ENCODE measurements around the gene HMCES.

Gene HMCES, protein sequence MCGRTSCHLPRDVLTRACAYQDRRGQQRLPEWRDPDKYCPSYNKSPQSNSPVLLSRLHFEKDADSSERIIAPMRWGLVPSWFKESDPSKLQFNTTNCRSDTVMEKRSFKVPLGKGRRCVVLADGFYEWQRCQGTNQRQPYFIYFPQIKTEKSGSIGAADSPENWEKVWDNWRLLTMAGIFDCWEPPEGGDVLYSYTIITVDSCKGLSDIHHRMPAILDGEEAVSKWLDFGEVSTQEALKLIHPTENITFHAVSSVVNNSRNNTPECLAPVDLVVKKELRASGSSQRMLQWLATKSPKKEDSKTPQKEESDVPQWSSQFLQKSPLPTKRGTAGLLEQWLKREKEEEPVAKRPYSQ

DNA sequence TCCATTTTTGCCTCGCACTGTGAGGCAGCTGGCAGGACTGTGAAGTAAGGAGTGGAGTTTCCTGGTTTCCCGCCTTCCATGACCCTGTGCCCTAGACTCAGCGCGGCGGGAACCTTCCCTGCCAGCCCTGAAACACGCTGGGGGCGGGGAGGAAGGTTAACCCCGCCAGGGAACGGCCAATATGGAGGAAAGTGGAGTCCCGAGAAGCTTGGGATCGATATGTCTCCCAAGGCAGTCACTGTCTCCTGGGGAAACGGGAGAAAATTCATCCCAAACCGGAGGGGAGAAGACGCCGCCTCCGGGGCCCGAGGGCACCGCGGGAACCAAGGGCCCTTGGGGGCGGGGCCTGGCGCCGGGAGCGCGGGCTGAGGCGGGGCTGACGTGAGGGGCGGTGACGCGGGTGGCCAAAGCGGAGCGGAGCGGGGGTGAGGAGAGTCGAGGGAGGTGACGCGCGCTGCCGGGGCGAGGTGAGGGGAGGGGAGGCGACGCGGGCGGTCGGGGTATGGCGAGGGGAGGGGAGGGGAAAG, at the start of gene HMCES:
Gene HMCES, plus strand, starts transcription at position 432 of the 527 bp plus-strand sequence. CDS start 863 bp downstream, outside the sequence.
- Histone ChIP-seq H3K4me3 (ENCODE audit: low read length) (peak within 1 kb of the TSS; percentile 56), H3K27me3 (ENCODE audit: insufficient read depth, low read length) (no peaks in the 10 kb centered on the region), H3K9me3 (ENCODE audit: low read length) (no peaks in the 10 kb centered on the region), H3K4me1 (ENCODE audit: insufficient read depth, low read length) (peaks cover 15% of the 10 kb centered on the region), H3K36me3 (ENCODE audit: insufficient read depth, low read length) (peaks cover 41% of the 10 kb centered on the region), H2AFZ (ENCODE audit: low read depth, low read length) (peak within 1 kb of the TSS; percentile 95)

DNA sequence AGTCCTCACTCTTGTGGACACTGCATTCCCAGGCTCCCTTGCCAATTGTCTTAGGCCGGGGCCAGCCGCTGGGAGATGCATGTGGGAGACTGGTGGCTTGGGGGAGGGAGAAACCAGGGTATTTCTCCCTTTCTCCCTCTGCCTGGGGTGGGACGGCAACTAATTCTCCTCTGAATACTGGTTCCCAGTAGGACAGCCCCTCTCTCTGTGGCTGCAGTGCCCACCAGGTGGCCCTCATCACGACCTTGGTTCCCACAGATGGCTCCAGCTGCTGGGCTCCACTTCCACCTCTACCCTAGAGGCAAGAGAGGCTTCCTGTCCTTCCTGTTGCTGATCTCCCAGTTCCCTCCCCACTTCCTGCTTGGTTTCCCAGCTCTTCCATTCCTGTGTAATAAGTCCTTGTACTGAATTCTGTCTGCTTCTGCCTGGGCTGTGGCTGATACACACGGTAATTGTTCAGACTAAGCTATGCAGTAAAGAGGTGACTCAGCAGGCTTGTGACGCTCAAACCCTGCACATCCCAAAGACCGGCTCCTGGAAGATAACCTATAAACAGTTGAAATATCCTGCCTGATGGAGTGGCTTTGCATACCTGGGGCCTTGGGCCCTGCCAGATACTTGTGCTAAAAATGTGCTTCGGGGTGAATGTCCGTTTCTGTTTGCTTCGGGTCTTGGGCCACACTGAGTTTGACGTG, 49.6 kb upstream of the HMCES start:
- H2AFZ ChIP-seq (ENCODE audit: low read depth, low read length), result no peak overlapping the region
- no peaks in the 10 kb centered on the region for H3K4me1 ChIP-seq (ENCODE audit: insufficient read depth, low read length)
- H3K27me3 ChIP-seq (ENCODE audit: insufficient read depth, low read length), result peaks cover 3% of the 10 kb centered on the region
- no peaks in the 10 kb centered on the region for H3K36me3 ChIP-seq (ENCODE audit: insufficient read depth, low read length)
- no peak overlapping the region for H3K4me3 ChIP-seq (ENCODE audit: low read length)
- no peaks in the 10 kb centered on the region for H3K9me3 ChIP-seq (ENCODE audit: low read length)

DNA sequence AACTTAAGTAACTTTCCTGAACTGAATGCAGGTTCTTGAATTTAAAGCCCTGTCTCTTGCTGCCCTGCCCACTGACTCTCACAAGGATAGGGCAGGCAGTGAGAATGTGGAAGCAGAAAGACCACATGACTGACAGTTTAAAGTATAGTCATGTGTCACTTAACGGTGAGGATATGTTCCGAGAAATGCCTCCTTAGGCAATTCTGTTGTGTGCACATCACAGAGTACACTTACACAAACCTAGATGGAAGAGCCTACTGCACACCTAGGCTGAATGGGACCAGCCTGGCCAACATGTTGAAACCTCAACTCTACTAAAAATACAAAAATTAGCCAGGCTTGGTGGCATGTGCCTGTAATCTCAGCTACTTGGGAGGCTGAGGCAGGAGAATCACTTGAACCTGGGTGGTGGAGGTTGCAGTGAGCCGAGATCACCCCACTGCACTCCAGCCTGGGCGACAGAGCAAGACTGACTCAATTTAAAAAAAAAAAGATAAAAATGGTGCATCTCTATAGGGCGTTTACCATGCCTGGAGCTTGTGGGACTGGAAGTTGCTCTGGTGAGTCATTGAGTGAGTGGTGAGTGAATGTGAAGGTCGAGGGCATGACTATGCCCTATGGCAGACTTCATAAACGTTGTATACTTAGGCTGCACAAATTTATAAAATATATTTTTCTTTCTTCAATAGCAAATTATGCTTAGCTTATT, 48.2 kb upstream of the HMCES start:
- H3K9me3 ChIP-seq (ENCODE audit: low read length), result no peaks in the 10 kb centered on the region
- H3K4me3 ChIP-seq (ENCODE audit: low read length), result no peak overlapping the region
- no peak overlapping the region for H2AFZ ChIP-seq (ENCODE audit: low read depth, low read length)

DNA sequence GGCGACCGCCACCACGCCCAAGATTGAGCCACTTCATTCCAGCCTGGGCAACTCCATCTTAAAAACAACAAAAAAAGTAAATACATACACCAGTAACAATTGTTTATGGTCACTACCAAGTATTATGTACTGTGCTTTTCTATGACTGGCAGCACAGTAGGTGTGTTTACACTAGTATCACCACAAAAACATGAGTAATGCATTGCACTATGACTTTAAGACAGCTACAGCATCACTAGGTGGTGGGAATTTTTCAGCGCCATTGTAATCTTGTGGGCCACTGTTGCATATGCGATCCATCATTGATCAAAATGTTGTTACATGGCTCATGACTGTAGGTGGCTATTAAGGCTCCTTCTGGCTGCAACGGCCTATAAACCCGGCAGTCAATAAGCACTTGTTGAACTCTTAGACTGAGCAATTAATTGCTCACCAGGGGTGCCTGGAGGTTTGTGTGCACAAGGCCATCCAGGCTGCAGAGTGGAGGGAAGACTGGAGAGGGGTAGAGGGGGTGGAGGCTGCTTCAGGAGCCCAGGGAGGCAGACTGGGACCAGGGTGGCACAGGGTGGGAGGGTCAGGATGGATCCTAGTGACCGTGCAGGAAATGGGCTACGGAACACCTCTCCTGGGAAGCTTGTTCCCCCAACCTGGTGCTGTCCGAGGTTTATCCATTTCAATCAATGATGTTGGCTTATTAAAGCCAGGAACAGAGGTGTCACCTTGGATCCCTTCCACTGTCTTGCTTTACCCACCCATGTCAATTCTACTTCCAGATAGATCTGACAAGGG, 47.1 kb upstream of the HMCES start:
- Histone ChIP-seq H3K4me1 (ENCODE audit: insufficient read depth, low read length) (no peaks in the 10 kb centered on the region), H2AFZ (ENCODE audit: low read depth, low read length) (no peak overlapping the region), H3K27me3 (ENCODE audit: insufficient read depth, low read length) (peaks cover 3% of the 10 kb centered on the region), H3K9me3 (ENCODE audit: low read length) (no peaks in the 10 kb centered on the region), H3K4me3 (ENCODE audit: low read length) (no peak overlapping the region), H3K36me3 (ENCODE audit: insufficient read depth, low read length) (no peaks in the 10 kb centered on the region)

More for the DNA sequence above, 48.2 kb upstream of the HMCES start:
- Histone ChIP-seq H3K27me3 (ENCODE audit: insufficient read depth, low read length) (peaks cover 3% of the 10 kb centered on the region), H3K4me1 (ENCODE audit: insufficient read depth, low read length) (no peaks in the 10 kb centered on the region), H3K36me3 (ENCODE audit: insufficient read depth, low read length) (no peaks in the 10 kb centered on the region)

DNA sequence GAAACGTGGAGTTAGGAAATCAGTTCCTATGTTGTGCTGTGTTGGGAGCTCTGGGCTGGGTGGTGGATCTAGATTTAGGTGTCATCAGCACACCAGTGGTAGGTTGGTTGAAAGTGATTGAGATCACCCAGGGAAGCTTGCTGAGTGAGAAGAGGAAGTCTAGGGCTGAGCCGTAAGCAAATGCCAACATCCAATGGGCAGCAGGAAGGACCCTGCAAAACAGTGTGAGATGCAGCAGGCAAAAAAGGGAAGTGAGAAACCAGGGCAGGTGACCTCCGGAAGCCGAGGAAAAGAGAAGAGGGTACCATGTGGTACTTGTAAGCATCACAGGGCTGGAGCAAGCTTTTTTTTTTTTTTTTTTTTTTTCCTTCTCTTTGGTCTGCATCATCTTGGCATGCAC, 45.1 kb upstream of the HMCES start:
- Histone ChIP-seq H3K27me3 (ENCODE audit: insufficient read depth, low read length) (peaks cover 3% of the 10 kb centered on the region), H3K9me3 (ENCODE audit: low read length) (no peaks in the 10 kb centered on the region), H3K4me1 (ENCODE audit: insufficient read depth, low read length) (no peaks in the 10 kb centered on the region), H3K4me3 (ENCODE audit: low read length) (no peak overlapping the region), H2AFZ (ENCODE audit: low read depth, low read length) (no peak overlapping the region), H3K36me3 (ENCODE audit: insufficient read depth, low read length) (no peaks in the 10 kb centered on the region)

DNA sequence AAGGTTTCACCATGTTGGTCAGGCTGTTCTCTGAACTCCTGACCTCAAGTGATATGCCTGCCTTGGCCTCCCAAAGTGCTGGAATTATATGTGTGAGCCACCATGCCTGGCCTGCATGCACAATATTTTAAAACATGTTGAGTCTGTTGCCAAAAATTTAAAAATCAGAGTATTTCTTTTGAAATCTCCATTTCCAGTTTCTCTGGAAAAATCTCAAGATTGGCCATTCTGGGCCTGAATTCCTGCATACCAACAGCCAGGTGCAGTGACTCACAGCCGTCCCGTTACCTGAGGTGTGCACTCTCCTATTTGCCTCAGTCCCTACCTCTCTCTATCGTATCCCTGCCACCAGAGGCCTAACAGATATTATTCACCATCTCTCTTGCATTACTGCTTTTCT, 44.2 kb upstream of the HMCES start:
- Histone ChIP-seq H3K4me3 (ENCODE audit: low read length) (no peak overlapping the region), H3K4me1 (ENCODE audit: insufficient read depth, low read length) (no peaks in the 10 kb centered on the region), H3K9me3 (ENCODE audit: low read length) (no peaks in the 10 kb centered on the region), H2AFZ (ENCODE audit: low read depth, low read length) (no peak overlapping the region), H3K36me3 (ENCODE audit: insufficient read depth, low read length) (no peaks in the 10 kb centered on the region), H3K27me3 (ENCODE audit: insufficient read depth, low read length) (peaks cover 3% of the 10 kb centered on the region)

DNA sequence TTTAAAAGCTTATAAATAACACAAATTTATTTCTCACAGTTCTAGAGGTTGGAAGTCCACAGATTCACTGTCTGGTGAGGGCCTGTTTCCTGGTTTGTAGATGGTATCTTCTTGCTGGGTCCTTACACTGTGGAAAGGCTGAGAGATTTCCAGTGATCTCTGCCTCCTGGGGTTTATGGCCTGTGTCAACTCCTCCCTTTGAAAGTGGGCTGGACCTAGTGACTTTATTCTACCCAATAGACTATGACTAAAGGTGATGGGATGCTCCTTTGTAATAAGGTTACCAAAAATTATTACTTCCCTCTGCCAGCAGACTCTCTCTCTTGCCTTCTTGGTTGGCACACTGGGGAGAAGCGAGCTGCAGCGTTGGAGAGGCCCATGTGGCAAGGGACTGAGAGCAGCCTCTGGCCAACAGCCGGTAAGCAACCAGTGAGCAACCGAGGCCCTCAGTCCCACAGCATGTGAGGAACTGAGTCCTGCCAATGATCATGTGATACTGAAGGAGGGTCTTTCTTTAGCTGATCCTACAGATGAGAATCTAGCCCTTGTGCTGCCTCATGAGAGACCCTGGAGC, 43.2 kb upstream of the HMCES start:
- Histone ChIP-seq H3K36me3 (ENCODE audit: insufficient read depth, low read length) (no peaks in the 10 kb centered on the region), H3K4me1 (ENCODE audit: insufficient read depth, low read length) (no peaks in the 10 kb centered on the region), H3K27me3 (ENCODE audit: insufficient read depth, low read length) (peaks cover 3% of the 10 kb centered on the region), H2AFZ (ENCODE audit: low read depth, low read length) (no peak overlapping the region), H3K9me3 (ENCODE audit: low read length) (no peaks in the 10 kb centered on the region), H3K4me3 (ENCODE audit: low read length) (no peak overlapping the region)

DNA sequence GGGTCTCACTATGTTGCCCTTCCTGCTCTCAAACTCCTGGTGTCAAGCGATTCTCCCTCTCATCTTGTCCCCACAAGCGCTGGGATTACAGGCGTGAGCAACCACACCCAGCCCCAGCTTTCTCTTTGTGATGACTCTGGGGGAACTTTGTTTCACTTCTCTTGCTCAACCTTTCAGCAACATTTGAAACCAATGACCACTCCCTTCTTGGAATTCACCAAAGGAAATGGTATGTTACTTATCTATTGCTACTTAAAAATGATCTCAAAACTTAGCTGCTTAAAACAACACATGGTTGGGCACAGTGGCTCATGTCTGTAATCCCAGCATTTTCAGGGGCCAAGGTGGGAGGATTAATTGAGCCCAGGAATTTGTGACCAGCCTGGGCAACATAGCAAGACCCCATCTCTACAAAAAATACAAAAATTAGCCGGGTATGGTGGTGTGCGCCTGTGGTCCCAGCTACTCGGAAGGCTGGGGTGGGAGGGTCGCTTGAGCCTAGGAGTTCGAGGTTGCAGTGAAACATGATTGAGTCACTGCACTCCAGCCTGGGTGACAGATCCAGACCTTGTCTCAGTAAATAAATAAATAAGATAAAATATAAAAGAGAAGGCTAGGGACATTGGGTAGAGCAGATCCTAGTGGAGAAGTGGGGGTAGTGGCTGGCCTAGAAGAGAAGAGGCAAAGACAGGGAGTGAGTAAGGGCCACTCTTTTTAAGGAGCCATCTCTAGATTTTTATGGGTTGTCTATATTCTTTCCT, 39.5 kb upstream of the HMCES start:
- Histone ChIP-seq H3K4me1 (ENCODE audit: insufficient read depth, low read length) (no peaks in the 10 kb centered on the region), H3K27me3 (ENCODE audit: insufficient read depth, low read length) (no peaks in the 10 kb centered on the region), H3K36me3 (ENCODE audit: insufficient read depth, low read length) (no peaks in the 10 kb centered on the region), H2AFZ (ENCODE audit: low read depth, low read length) (no peak overlapping the region), H3K4me3 (ENCODE audit: low read length) (no peak overlapping the region), H3K9me3 (ENCODE audit: low read length) (no peaks in the 10 kb centered on the region)

DNA sequence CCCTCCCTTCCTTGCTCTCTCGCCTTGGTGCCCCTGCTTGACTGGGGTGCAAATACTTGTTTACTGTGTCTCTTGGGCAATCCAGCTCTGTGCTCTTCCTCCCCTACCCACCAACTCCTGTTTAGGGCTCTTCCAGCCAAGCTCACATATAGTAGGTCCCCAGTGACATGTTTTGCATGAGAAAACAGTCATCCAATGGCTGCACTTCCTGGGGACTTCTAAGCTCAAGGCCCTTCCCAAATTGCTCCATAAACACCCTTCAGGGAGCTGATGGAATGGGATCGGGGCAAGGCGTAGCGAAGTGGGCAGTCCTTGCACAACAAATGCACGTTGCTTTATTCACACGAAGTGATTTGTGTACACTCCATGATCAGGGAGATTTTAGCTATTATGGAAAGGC, 38.7 kb upstream of the HMCES start:
- no peaks in the 10 kb centered on the region for H3K36me3 ChIP-seq (ENCODE audit: insufficient read depth, low read length)
- H3K4me3 ChIP-seq (ENCODE audit: low read length), result no peak overlapping the region
- no peak overlapping the region for H2AFZ ChIP-seq (ENCODE audit: low read depth, low read length)

DNA sequence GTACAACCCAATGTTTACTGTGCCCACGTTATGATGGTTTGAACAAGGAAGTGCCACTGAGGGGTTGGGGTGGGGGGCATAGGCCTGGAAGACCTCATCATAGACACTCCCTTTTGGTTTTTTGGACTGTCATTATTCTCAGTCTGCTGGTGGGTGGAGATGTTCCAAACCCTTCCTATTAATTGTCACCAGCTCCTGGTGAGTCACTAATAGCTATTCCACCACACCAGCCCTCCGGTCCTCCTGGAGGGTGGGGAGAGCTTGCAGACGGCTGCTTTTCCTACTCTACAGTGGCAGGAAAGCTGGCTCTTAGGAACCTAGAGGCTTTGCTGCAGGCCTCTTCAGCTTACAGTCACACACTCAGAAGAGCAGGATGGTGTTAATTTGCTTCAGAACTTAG, 38.2 kb upstream of the HMCES start:
- Histone ChIP-seq H3K4me1 (ENCODE audit: insufficient read depth, low read length) (no peaks in the 10 kb centered on the region), H3K4me3 (ENCODE audit: low read length) (no peak overlapping the region), H2AFZ (ENCODE audit: low read depth, low read length) (no peak overlapping the region), H3K9me3 (ENCODE audit: low read length) (no peaks in the 10 kb centered on the region), H3K27me3 (ENCODE audit: insufficient read depth, low read length) (no peaks in the 10 kb centered on the region), H3K36me3 (ENCODE audit: insufficient read depth, low read length) (no peaks in the 10 kb centered on the region)

More for the DNA sequence above, 38.7 kb upstream of the HMCES start:
- no peaks in the 10 kb centered on the region for H3K9me3 ChIP-seq (ENCODE audit: low read length)
- H3K27me3 ChIP-seq (ENCODE audit: insufficient read depth, low read length), result no peaks in the 10 kb centered on the region
- H3K4me1 ChIP-seq (ENCODE audit: insufficient read depth, low read length), result no peaks in the 10 kb centered on the region

DNA sequence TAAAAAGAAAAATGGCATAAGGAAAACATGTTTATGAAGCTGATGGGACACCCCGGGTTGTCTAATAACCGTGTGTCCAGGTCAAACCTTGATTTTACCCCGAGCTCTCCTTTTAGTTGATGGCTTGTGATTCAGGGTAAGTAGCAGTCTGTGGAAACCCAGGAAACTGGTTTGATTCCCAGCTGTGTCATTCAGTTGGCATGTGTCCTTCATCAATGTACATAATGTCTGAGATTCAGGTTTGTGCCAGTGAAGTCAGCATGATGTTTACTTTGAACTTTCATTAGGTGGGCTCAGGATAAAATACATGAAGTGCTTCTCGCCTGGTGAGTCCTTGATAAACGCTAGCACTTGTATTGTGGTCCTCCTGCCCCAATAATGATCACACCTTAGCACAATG, 33.5 kb upstream of the HMCES start:
- H3K4me3 ChIP-seq (ENCODE audit: low read length), result no peak overlapping the region
- H3K4me1 ChIP-seq (ENCODE audit: insufficient read depth, low read length), result peaks cover 9% of the 10 kb centered on the region
- H3K27me3 ChIP-seq (ENCODE audit: insufficient read depth, low read length), result no peaks in the 10 kb centered on the region
- H2AFZ ChIP-seq (ENCODE audit: low read depth, low read length), result no peak overlapping the region
- no peaks in the 10 kb centered on the region for H3K36me3 ChIP-seq (ENCODE audit: insufficient read depth, low read length)
- H3K9me3 ChIP-seq (ENCODE audit: low read length), result no peaks in the 10 kb centered on the region

All from neuron (in vitro differentiated cells).